GM21786 (cell line): ENCODE results near the gene PCBP3.

Experiments
- ATAC-seq: cut with Tn5 transposase; IDR thresholded peaks from one replicate; pipeline ENCODE4 v1.9.1; 2021; ENCODE audit not compliant: unreplicated experiment

PCBP3 gene

DNA sequence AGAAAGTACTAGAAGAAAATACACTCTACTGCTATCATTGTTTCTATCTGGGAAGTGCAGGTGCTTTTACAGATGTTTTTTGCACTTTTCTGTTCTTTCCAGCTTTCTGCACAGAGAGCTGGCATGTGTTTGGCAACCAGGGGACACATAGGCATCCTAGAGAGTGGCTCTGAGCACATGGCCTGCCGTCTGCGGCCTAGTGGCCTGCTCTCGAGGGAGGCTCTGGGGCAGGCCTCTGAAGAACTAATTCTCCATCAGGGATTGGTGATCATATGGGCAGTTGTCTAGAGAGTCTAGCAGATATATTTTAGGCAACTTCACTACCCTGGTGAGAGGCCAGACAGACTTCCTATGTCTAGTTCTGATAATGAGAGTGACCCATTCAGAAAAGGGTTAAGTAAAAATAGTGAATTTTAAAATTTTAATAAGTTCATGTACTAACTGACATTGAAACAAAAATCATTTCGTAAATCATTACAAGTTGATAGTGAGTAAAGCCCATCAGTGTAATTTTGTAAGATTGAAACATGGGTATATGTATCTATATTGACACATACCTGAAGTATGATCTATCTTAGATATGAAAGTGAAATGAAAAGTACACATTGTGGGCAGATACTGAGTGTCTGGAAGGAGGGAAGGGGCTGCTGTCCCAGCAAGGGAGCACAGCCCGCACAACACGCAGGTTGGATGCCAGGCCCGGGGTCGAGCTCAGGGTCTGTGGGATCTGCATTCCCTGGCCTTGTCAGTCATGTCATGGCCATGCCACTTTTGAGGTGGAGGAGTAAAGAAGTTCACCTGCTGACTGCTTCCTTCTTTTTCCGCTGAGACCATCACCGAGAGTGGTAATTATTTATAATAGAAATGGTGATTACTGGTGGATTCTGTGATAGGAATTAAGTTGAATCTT, 79.8 kb downstream of the PCBP3 start:
- no peak for ATAC-seq

DNA sequence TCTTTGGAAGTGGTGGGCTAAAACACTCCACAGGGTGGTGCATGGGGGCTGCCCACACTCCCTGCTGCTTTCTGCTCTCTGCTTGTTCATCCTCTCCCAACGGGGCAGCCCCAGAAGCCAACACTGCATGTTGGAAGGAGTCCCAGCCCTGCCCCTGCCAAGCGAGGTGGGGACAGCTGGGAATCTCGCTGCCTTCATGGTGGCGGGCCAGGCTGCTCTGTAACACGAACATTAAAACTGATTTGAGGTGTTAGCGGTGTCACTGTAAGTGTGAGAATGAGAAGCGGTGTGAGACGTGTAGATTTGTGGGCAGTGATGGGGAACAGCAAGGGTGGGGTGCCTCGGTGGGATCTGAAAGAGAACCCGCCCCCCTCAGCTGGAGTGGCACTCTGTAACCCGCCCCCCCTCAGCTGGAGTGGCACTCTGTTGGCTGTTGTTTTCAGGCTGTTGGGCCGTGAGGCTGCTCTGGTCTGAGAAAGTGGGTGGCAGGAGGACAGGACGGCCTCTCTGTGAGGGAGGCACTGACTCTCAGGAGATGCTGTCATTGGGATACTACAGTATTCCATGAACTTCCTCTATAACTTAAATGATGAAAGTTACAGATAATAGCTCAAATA, 80.9 kb downstream of the PCBP3 start:
- ATAC-seq = no peak

DNA sequence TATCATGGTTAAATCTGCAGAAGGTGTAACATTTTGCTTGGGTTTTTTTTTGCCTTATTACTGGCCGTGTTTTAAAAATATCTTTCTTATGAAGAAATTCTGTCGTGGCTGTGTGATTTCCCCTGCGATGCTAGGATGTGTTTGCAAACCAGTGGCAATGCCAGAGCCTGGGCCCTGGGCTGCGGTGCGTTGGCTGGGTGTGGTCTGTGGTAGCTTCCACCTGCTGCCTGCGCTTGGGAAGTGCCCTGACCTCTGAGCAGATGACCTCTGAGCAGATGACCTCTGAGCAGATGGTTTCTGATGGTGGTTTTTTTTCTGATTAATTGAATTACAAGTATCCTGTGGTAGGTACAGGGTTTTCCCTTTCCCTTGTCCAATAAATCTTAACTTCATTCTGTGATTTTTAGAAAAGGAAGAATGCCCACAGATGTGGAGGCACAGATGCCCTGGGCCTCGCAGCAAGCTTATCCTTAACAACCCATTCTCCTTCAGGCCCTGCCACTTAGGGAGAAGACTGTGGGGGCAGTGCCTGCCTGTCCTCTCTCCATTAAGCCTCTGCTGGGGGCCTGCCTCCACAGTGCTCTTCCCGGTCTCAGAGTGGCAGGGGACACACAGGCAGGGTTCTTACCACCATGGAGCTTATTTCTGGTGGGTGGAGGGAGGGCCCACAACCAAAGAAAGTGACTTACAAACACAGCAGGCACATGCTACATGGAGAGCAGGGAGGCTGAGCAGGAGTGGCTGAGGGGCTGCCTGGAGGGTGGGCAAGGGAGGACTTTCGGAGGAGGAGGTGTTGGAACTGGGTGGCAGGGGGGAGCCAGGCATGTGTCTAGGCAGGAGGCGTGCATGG, 81.7 kb downstream of the PCBP3 start:
- no peak for ATAC-seq

DNA sequence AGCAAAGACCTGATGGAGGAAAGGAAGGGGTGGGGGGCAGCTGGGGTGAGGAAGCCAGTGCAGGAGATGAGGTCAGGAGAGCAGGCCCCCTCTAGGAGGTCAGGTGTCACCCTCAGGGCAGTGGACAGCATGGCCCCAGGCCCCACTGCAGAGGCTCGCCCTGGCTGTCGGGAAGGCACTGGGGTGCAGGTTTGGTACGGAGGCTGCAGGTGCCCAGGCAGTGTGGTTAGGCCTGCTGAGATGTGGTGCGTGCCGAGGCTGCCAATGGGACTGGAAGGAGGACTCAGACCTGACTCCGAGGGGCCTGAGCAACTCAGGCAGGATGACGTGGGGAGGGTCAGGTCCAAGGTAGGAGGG, 82.3 kb downstream of the PCBP3 start:
- ATAC-seq = no peak

DNA sequence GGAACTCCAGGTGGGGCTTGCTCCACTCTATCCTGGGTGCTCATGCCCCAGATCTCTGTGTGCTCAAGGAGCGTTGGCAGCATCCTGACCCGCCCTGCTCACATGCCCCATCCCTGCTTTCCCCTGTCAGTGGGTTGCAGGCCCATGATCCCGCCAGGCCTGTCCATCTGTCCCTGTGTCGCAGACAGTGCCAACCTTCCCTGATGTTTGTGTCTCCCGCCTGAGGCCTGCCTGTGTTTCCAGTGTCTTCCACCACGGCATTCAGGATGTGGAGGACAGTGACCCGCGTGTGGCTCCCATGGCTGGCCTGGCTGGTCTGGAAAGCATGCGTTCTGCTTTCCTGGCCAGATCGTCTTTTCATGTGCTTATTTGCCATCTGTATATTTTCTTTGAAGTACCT, 82.9 kb downstream of the PCBP3 start:
- ATAC-seq = no peak

DNA sequence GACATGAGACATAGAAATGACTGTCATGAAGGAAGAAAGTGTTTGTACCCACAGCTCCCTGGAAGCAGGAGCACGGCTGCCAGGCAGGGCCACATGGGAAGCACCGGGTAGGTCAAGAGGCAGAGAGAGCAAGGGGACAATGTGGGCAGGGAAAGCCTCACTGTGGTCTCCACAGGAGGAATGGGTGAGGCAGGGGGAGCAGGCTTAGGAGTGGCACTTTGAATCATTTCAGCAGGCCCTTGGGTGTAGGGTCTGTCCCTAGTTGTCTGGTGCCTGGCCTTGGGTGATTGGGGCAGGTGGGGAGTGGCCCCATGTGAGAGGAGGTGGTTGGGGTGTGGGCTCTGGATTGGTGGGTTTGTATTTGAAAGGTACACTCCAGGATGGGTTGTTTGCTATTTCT, 83.9 kb downstream of the PCBP3 start:
- no peak for ATAC-seq

DNA sequence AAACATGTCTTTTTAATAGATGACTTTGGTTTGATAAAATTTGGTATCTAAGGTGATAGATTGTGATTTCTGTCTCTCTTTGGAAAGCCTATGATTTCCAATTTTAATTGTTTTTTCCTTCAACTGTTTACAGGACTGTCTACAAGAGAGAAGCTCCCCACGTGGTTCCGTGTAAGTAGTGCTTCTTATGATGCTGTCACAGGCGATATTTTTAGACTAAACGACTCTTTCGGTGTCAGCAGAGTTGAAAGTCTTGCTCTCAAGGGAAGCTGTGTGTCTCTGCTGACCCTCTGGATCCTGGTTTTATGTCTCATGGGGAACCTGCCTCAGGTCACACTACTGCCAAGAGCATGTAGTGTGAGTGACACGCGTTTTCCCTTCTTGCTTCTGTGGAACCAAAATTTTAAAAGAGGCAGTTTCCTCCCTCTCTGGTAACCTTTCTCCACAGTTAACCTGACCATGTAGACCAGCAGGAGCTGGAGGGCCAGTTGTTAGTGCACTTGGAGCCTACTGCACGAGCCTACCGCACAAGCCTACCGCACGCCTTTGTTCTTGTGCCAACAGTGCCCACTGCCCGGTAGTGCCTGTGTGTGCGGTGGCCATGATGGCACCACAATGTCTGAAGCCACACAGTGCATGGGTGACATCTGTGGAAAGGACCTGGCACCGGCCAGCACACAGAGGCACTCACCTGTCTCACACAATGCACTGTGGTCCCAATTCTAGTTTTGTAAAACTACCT, 91.9 kb downstream of the PCBP3 start:
- ATAC-seq = no peak

DNA sequence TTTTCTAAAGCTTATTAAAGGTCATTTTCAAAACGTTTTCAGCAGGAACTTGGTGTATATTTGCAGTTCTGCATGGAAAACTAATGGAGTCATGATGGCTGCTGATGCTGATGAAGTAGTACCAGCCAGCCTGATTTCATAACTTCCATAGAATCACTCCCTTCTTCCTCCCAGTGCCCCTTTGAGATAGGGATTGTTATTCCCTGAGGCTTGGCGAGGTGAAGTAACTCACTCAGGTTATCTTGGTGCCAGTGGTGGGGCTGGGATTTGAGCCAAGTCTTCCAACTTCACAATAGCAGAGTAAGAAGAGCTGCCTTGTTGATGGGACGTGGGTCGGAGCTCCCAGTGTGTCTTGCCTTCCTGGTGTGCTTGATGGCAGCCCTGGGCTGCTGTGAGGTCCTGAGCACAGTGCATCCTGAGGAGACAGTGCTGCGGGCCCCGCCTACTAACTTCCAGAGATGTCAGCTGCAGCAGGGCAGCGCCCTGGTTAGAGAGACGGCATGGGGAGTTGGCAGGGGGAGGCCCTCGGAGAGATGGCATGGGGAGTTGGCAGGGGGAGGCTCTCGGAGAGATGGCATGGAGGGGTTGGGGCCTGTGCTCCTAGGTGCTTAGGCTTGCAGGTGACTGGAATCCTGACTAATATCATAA, 92.6 kb downstream of the PCBP3 start:
- ATAC-seq = no peak

DNA sequence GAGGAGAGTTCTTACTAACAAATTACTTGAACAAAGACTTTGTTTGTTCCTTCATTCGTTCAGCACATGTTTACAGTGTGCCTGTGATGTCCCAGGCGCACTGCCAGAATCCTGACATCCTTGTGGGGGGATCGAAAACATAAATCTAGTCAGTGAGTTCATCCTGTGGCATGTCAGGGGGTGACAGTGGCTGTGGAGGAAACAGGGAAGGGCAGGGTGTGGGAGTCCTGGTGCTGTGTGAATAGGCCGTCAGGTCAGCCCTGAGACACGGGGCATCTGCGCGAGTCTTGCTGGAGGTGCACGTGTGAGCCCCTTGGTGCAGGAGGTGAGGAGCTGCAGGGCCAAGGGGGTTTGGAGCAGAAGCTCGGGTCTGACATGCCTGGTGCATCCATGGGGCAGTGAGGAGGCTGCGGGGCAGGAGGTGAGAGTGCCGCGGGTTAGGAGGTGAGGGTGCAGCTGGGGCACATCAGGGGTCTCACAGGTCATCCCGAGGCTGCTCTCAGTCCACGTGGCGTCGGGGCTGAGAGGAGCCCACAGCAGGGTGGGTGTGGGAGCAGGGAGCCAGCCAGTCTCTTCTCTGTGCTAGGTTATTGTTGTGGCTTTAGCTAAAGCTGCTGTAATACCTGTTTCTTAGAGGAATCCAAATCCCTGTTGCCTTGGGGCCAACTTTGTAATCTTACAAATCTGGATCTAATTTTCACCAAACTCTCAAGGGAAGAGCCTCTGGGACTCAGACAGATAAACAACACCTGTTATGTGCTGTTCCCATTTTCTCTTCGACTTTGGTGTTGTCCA, 93.4 kb downstream of the PCBP3 start:
- ATAC-seq = no peak

DNA sequence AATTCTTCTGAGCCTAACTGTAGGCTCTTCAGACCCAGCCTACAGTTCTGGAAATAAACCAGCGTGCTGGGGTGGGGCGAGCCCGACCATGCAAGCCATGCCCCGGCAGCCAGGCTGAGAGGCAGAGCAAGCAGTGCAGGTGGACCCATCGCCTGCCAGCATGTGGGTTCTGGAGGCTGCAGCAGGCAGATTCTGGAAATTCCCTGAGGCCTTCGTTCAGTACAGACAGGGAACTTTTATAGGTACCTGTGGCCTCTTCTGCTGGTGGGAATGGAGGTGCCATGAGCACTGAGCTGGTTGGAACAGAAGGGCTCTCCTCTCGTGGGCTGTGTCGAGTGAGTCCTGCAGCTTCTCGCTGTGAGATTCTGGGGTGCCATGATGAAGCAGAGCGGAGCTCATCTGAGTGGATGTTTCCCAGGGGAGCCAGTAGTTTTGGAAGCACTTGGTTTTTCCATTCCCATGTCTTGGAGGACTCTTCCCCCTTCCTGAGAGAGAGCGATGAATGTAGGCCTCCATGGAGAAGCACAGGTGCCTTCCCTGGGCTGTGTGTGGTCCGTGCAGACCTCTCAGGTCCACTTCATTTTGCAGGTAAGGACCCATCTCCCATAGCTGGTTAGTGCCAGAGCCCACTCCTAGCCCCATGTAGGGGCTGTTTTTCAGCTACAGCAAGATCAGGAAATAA, 94.1 kb downstream of the PCBP3 start:
- no peak for ATAC-seq

DNA sequence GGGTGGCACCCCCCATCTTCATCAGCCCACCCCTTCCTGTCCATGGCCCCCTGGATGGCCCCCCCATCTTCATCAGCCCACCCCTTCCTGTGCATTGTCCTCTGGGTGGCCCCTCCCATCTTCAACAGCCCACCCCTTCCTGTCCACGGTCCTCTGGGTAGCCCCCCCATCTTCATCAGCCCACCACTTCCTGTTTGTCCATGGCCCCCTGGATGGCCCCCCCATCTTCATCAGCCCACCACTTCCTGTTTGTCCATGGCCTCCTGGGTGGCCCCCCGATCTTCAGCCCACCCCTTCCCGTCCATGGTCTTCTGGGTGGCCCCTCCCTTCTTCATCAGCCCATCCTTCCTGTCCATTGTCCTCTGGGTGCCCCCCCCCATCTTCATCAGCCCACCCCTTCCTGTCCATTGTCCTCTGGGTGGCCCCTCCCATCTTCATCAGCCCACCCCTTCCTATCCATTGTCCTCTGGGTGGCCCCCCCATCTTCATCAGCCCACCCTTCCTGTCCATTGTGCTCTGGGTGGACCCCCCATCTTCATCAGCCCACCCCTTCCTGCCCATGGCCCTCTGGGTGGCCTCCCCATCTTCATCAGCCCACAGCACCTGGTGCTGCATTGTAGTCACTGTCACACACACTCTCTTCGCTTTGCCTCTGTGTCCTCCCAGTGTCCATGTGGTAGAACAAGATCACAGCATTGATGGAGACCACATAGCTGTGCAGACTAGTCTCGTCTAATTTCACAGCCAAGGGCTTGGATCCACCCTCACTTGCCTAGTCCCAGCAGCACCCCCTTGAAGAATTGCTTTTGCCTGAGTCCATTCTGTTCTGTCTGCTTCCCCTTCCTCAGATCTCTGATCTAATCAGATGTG, 95.9 kb downstream of the PCBP3 start:
- no peak for ATAC-seq

DNA sequence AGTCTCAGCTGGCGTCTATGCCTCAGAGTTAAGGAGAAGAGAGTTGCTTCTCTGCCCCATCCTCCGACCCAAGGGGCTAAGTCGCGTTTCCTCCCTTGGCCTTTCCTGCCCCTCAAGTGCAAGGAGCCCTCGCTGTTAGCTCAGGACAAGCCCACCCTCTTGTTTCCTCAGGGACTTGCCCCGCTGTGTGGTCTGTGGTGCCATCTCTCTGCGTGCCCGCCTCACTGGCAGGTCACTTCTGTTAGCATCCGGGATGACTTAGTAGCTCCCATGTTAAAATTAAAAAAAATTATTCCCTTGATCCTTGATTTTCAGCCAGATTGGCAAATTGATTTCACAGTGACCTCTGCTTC, 96.5 kb downstream of the PCBP3 start:
- no peak for ATAC-seq

DNA sequence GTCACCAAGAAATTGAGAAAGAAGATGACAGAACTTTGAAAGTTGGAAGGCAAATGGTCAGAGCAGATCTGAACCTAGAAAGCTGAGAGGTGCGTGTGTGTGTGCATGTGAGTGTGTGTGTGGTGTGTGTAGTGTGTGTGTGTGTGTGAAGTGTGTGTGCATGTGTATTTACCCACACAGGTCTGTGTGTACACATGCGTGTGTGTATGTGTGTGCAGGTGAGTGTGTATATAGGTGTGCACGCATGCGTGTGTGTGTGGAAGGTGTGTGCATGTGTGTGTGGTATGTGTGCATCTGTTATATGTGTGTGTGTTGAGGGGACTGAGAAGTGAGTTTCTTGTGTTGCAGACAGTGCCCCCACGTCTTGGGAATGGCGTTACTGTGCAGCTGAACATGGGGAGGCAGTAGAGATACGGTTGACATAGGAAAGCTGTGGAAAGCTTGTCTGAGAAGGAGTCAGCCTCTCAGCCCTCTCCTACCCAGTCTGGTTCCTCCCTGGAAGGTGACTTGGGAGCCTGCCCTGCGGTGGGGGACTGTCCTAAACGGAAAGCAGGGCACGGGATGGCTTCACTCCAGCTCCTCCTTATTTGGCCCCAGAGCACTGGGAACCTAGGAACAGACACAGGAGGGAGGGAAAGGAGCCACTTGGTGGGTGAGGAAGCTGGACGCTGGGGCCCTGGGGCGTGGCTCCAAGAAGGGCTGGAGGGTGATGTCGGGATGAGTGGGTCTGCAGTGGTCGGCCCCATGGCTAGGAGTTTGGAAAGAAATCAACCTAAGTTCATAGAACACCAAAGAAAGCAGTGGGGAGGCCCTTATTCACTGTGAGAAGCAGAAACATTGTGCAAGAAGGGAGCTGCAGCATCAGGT, 97.2 kb downstream of the PCBP3 start:
- no peak for ATAC-seq

DNA sequence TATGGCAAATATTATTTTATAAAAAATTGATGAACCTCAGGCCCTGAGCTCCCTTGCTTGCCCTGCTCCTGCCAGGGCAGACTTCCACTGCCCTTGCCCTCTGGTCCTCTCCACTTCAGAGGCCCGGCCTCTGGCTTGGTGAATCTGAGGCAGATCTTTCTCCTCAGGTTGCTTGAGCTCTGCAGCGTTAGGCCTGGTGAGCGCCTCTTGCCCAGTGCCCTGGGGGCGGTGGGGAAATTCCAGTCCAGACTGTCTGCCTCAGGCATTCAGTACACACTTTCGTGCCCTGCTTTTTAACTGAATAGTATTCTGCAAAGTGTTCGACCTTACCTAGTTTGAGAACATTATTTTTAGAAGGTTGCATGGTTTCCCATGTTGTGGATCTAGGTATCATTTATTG, 98.2 kb downstream of the PCBP3 start:
- no peak for ATAC-seq

DNA sequence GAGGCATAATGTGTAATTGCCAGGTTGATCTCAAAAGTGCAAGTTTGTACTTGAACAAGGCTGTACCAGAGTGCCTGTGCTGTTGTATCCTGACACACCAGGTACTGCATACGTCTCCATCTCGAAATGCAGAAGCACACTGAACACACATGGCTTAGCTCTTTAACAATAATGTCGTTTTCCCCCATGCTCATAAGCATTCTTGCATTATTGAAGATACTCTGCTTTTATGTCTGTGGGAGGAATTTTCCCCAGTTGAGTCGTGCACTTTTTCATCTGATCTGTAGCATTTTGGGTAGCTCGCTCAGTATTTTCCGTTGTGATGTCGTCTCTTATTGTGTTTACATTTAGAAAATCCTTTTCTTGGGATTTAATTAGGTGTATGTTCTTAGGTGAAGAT, 98.7 kb downstream of the PCBP3 start:
- ATAC-seq = no peak

DNA sequence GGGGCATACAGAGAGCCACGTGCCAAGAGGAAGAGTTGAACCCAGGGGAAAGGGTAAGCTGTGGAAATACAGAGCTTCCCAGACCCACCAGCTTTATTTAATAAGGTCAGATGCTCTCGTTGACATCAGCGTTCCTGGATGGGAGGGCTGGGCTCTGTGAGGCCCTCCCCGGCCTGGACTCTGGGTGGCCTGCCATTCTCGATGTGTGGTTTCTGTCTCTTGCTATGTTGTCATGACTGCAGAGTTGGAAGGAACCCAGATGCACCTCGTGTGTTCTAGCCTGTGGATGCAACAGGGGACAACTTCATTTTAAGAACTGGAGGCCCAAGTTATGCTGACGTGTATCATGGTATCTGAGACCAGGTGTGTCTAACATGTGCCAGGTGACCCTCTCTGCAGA, 101.7 kb downstream of the PCBP3 start:
- no peak for ATAC-seq

DNA sequence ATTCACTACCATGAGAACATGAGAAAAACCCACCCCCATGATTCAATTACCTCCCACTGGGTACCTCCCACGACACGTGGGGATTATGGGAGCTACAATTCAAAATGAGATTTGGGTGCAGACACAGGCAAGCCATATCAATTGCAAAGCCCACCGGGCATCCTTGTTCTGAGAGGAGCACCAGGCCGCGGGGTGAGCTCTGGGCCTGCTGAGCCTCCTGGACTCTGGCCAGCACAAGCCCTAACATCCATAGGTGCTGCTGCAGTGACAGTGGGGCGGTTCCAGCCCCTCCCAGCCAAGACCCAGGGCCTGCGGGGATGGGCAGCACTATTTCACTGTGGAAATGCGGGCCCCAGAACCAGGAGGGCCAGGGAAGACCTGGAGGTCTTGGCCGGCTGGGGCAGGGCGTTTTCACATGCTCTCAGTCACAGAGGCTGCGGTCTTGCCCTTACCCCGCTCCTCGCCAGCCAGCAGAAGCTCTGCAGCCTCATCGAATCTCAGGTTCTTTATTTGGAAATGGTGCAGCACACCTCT, 103.8 kb downstream of the PCBP3 start:
- no peak for ATAC-seq
